GM12873 (cell line): ENCODE data around the gene FGD2.

Experiments used
- TF ChIP-seq, protein P1 (sequence below): IDR thresholded peaks from 2 replicates; pipeline ENCODE4 v1.5.1; 2012; ENCODE audit warnings: low read depth, mild to moderate bottlenecking, moderate library complexity, low read length, control low read depth; ENCODE audit not compliant: insufficient read depth; ENCODE audit errors: missing control alignments

FGD2 gene, protein sequence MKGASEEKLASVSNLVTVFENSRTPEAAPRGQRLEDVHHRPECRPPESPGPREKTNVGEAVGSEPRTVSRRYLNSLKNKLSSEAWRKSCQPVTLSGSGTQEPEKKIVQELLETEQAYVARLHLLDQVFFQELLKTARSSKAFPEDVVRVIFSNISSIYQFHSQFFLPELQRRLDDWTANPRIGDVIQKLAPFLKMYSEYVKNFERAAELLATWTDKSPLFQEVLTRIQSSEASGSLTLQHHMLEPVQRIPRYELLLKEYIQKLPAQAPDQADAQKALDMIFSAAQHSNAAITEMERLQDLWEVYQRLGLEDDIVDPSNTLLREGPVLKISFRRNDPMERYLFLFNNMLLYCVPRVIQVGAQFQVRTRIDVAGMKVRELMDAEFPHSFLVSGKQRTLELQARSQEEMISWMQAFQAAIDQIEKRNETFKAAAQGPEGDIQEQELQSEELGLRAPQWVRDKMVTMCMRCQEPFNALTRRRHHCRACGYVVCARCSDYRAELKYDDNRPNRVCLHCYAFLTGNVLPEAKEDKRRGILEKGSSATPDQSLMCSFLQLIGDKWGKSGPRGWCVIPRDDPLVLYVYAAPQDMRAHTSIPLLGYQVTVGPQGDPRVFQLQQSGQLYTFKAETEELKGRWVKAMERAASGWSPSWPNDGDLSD

DNA sequence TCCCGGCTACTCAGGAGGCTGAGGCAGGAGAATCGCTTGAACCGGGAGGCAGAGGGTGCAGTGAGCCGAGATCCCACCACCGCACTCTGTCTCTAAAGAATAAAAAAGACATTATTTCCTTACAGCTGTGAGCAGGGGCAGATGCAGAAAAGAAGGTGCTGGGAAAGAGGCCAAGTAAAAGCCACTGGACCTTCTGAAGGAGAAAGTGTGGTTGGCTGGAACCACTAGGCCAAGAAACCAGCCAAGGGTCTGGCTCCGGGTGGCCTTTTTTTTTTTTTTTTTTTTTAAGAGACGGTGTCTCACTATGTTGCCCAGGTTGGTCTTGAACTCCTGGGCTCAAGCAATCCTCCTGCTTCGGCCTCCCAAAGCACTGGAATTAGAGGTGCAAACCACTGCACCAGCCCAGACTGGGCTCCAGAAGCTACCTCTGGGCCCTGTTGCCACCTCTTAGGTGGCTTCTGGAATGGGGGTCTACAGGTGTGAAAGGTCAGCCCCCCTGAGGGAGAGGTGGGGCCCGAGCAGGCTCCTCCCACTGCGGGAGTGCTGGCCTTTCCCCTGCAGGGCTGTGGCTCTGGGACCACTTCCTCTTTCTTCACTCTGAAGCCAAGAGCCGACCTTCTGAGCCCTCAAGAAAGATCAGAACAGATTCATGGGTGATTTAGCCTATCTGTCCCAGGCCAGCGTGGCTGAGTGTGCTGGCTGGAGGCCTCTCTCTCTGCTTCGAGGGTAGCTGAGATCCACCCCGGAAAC, at the start of gene FGD2:
FGD2 (plus strand) TSS at position 595 of the 750 bp plus-strand sequence. CDS start 163 bp downstream, outside the sequence.
- TF ChIP-seq, protein P1, sequence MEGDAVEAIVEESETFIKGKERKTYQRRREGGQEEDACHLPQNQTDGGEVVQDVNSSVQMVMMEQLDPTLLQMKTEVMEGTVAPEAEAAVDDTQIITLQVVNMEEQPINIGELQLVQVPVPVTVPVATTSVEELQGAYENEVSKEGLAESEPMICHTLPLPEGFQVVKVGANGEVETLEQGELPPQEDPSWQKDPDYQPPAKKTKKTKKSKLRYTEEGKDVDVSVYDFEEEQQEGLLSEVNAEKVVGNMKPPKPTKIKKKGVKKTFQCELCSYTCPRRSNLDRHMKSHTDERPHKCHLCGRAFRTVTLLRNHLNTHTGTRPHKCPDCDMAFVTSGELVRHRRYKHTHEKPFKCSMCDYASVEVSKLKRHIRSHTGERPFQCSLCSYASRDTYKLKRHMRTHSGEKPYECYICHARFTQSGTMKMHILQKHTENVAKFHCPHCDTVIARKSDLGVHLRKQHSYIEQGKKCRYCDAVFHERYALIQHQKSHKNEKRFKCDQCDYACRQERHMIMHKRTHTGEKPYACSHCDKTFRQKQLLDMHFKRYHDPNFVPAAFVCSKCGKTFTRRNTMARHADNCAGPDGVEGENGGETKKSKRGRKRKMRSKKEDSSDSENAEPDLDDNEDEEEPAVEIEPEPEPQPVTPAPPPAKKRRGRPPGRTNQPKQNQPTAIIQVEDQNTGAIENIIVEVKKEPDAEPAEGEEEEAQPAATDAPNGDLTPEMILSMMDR, result no peak

GRCh38 chr6:36955671-36956445, 49.6 kb upstream of the FGD2 start:
- TF ChIP-seq, protein P1, result no peak

DNA sequence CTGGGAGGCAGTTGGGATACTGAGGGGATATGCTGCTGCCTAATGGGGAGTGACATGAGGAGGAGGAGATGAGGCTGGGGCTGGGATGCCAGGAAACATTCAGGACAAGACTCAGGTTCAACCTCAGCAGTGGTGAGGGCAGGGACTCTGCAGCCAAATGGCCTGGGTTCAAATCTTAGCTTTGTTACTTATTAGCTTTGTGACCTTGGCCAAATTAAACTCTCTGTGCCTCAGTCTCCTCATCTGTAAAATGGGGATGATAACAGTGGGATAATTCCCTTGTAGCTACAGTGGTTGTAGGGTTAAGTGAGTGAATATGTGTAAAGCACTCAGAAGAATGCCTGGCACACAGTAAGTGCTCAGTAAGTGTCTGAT, 49.0 kb upstream of the FGD2 start:
- TF ChIP-seq, protein P1, result no peak

DNA sequence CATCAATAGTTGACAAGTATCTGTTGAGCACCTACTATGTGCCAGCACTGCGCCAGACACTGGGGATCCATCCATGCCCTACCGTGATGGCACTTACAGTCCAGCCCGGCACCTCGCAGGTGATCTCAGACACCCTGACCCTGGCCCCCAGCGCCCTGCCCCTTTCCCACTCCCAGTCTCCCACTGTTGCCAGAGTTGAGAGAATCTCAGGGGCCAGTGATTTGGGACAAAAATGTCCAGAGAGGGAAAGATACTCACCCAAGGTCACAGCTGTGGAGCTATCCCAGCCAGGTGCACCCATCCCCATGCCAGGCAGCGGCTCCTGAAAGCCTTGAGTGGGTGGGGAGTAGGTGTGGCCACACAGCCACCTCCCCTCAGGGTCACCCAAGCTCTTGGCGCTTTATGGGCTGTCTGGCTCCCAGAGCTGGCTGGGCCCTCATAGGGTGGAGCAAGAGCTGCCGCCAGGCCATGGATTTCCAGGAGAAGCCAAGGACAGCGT, 47.6 kb upstream of the FGD2 start:
- TF ChIP-seq, protein P1, result no peak

- TF ChIP-seq, protein P1, result no peak
Measured at GRCh38 chr6:36958775-36959554, 46.5 kb upstream of the FGD2 start.

- TF ChIP-seq, protein P1, result no peak
Measured at GRCh38 chr6:36959555-36960250, 45.8 kb upstream of the FGD2 start.
